HEK293 (cell line): ENCODE results near the gene MPPED1.

Experiments
- CTCF ChIA-PET: fragments of 350-600 bp; formaldehyde crosslinking; extraction: SDS; loops from one replicate; lab custom pipeline; 2021; ENCODE audit warnings: antibody characterized with exemption; lab: Yijun Ruan, JAX
- POLR2A ChIA-PET: fragments of 300-600 bp; formaldehyde crosslinking; extraction: SDS; loops from one replicate; lab custom pipeline; 2020; ENCODE audit warnings: antibody characterized with exemption, inconsistent platforms; lab: Yijun Ruan, JAX
- H3K27ac ChIP-seq: fragments of 200-500 bp; sonication (Bioruptor generic); 2 replicates; pipeline ENCODE4 v1.5.1; 2014; ENCODE audit warnings: low read depth, low read length, control low read depth, inconsistent platforms; ENCODE audit errors: extremely low read depth
- H3K36me3 ChIP-seq, 2 experiments: fragments of 200-500 bp in 1 of 2; sonication (Bioruptor generic) in 1 of 2; 1 replicate in 1 of 2; 2 replicates in 1 of 2; pipeline ENCODE4 v1.5.1; 2014 to 2017; ENCODE audit warnings: inconsistent platforms in 2 of 2, low read length in 2 of 2; ENCODE audit not compliant: control insufficient read depth in 2 of 2, insufficient read depth in 1 of 2
- H3K4me1 ChIP-seq: fragments of 200-500 bp; sonication (Bioruptor generic); 2 replicates; pipeline ENCODE4 v1.5.1; 2014; ENCODE audit warnings: mild to moderate bottlenecking, low read length, inconsistent platforms; ENCODE audit not compliant: control insufficient read depth, insufficient read depth
- H3K4me3 ChIP-seq: 2 replicates; pipeline ENCODE4 v1.5.1; 2011; ENCODE audit warnings: low read depth, mild to moderate bottlenecking, control low read depth, low read length, moderate library complexity
- H3K9me3 ChIP-seq: fragments of 200-500 bp; sonication (Bioruptor generic); 2 replicates; pipeline ENCODE4 v1.5.1; 2014; ENCODE audit warnings: low read depth, low read length, inconsistent platforms; ENCODE audit not compliant: control insufficient read depth, insufficient read depth
- FEZF1 ChIP-seq: fragments of 450-650 bp; formaldehyde crosslinking; IDR thresholded peaks from 2 replicates; pipeline ENCODE4 v1.5.1; 2016; ENCODE audit warnings: missing biosample characterization, missing genetic modification characterization
- KLF16 ChIP-seq: fragments of 450-650 bp; formaldehyde crosslinking; IDR thresholded peaks from 2 replicates; pipeline ENCODE4 v1.5.1; 2017; ENCODE audit warnings: missing biosample characterization, missing genetic modification characterization
- KLF7 ChIP-seq: fragments of 450-650 bp; formaldehyde crosslinking; IDR thresholded peaks from 2 replicates; pipeline ENCODE4 v1.5.1; 2016; ENCODE audit warnings: missing biosample characterization, missing genetic modification characterization, borderline replicate concordance
- KLF8 ChIP-seq: fragments of 450-650 bp; formaldehyde crosslinking; IDR thresholded peaks from 2 replicates; pipeline ENCODE4 v1.5.1; 2016; ENCODE audit warnings: missing biosample characterization, missing genetic modification characterization
- SCRT1 ChIP-seq: fragments of 450-650 bp; formaldehyde crosslinking; IDR thresholded peaks from 2 replicates; pipeline ENCODE4 v1.5.1; 2016; ENCODE audit warnings: missing biosample characterization, missing genetic modification characterization, borderline replicate concordance
- SETDB1 ChIP-seq: IDR thresholded peaks from one replicate; pipeline ENCODE4 v1.6.1; 2017; ENCODE audit warnings: mild to moderate bottlenecking, low read length, moderate library complexity, mixed read lengths; ENCODE audit not compliant: insufficient read length
- ZBTB48 ChIP-seq: fragments of 450-650 bp; formaldehyde crosslinking; IDR thresholded peaks from 2 replicates; pipeline ENCODE4 v1.5.1; 2016; ENCODE audit warnings: missing biosample characterization, missing genetic modification characterization
- ZFP69B ChIP-seq: fragments of 450-650 bp; formaldehyde crosslinking; IDR thresholded peaks from 2 replicates; pipeline ENCODE4 v1.5.1; 2016; ENCODE audit warnings: missing biosample characterization, missing genetic modification characterization
- ZNF121 ChIP-seq: fragments of 450-650 bp; formaldehyde crosslinking; IDR thresholded peaks from 2 replicates; pipeline ENCODE4 v1.5.1; 2016; ENCODE audit warnings: missing biosample characterization, missing genetic modification characterization
- ZNF132 ChIP-seq: fragments of 450-650 bp; formaldehyde crosslinking; IDR thresholded peaks from 2 replicates; pipeline ENCODE4 v1.5.1; 2017; ENCODE audit warnings: missing biosample characterization, missing genetic modification characterization, borderline replicate concordance
- ZNF133 ChIP-seq: fragments of 450-650 bp; formaldehyde crosslinking; IDR thresholded peaks from 2 replicates; pipeline ENCODE4 v1.5.1; 2016; ENCODE audit warnings: missing biosample characterization, missing genetic modification characterization
- ZNF202 ChIP-seq: fragments of 450-650 bp; formaldehyde crosslinking; IDR thresholded peaks from 2 replicates; pipeline ENCODE4 v1.5.1; 2016; ENCODE audit warnings: missing biosample characterization, missing genetic modification characterization, borderline replicate concordance
- ZNF221 ChIP-seq: fragments of 450-650 bp; formaldehyde crosslinking; IDR thresholded peaks from 2 replicates; pipeline ENCODE4 v1.5.1; 2017; ENCODE audit warnings: missing biosample characterization, missing genetic modification characterization, borderline replicate concordance
- ZNF324 ChIP-seq: fragments of 450-650 bp; formaldehyde crosslinking; IDR thresholded peaks from 2 replicates; pipeline ENCODE4 v1.5.1; 2016; ENCODE audit warnings: missing biosample characterization, missing genetic modification characterization
- ZNF354C ChIP-seq: fragments of 450-650 bp; formaldehyde crosslinking; IDR thresholded peaks from 2 replicates; pipeline ENCODE4 v1.5.1; 2016; ENCODE audit warnings: missing biosample characterization, missing genetic modification characterization, low read depth, borderline replicate concordance
- ZNF391 ChIP-seq: fragments of 450-650 bp; formaldehyde crosslinking; IDR thresholded peaks from 2 replicates; pipeline ENCODE4 v1.5.1; 2016; ENCODE audit warnings: low read depth, missing biosample characterization, missing genetic modification characterization, borderline replicate concordance
- ZNF404 ChIP-seq: fragments of 450-650 bp; formaldehyde crosslinking; IDR thresholded peaks from 2 replicates; pipeline ENCODE4 v1.5.1; 2017; ENCODE audit warnings: missing biosample characterization, missing genetic modification characterization
- ZNF426 ChIP-seq: fragments of 450-650 bp; formaldehyde crosslinking; IDR thresholded peaks from 2 replicates; pipeline ENCODE4 v1.5.1; 2017; ENCODE audit warnings: missing biosample characterization, missing genetic modification characterization, mild to moderate bottlenecking, inconsistent platforms, moderate library complexity
- ZNF585B ChIP-seq: fragments of 450-650 bp; formaldehyde crosslinking; IDR thresholded peaks from 2 replicates; pipeline ENCODE4 v1.5.1; 2016; ENCODE audit warnings: missing biosample characterization, missing genetic modification characterization
- ZNF670 ChIP-seq: fragments of 450-650 bp; formaldehyde crosslinking; IDR thresholded peaks from 2 replicates; pipeline ENCODE4 v1.5.1; 2016; ENCODE audit warnings: missing biosample characterization, missing genetic modification characterization, low read depth
- TF ChIP-seq, protein P1 (sequence below): fragments of 450-650 bp; formaldehyde crosslinking; conservative IDR thresholded peaks from 2 replicates; pipeline ENCODE4 v1.5.1; 2016; ENCODE audit warnings: low read depth, missing biosample characterization, missing genetic modification characterization
- TF ChIP-seq, protein P2 (sequence below): fragments of 450-650 bp; formaldehyde crosslinking; IDR thresholded peaks from 2 replicates; pipeline ENCODE4 v1.5.1; 2016; ENCODE audit warnings: missing biosample characterization, missing genetic modification characterization
- TF ChIP-seq, protein P3 (sequence below): fragments of 450-650 bp; formaldehyde crosslinking; IDR thresholded peaks from 2 replicates; pipeline ENCODE4 v1.5.1; 2016; ENCODE audit warnings: missing biosample characterization, missing genetic modification characterization, borderline replicate concordance
- TF ChIP-seq, protein P4 (sequence below): fragments of 450-650 bp; formaldehyde crosslinking; IDR thresholded peaks from 2 replicates; pipeline ENCODE4 v1.5.1; 2016; ENCODE audit warnings: missing biosample characterization, missing genetic modification characterization

Gene MPPED1

DNA sequence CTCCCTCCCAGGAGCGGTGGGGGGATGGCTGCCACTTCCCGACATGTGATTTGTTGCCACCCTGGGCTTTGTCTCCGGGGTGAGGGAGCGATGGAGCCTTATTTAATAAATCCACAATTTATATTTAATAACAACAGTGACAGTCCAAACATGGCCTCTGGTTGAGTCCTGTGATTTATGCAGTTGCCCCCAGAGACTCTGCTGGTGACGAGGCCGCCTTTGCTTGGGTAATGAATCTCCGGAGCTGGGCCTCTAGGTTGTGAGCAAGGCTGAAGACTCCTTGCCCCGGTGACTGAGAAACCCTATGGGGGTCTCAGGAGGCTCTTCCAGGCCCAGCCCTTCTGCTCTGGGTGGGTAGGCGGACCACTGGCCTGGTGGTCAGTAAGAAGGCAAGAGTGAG is 16.7 kb downstream of the MPPED1 start (continued):
- TF ChIP-seq, protein P1, sequence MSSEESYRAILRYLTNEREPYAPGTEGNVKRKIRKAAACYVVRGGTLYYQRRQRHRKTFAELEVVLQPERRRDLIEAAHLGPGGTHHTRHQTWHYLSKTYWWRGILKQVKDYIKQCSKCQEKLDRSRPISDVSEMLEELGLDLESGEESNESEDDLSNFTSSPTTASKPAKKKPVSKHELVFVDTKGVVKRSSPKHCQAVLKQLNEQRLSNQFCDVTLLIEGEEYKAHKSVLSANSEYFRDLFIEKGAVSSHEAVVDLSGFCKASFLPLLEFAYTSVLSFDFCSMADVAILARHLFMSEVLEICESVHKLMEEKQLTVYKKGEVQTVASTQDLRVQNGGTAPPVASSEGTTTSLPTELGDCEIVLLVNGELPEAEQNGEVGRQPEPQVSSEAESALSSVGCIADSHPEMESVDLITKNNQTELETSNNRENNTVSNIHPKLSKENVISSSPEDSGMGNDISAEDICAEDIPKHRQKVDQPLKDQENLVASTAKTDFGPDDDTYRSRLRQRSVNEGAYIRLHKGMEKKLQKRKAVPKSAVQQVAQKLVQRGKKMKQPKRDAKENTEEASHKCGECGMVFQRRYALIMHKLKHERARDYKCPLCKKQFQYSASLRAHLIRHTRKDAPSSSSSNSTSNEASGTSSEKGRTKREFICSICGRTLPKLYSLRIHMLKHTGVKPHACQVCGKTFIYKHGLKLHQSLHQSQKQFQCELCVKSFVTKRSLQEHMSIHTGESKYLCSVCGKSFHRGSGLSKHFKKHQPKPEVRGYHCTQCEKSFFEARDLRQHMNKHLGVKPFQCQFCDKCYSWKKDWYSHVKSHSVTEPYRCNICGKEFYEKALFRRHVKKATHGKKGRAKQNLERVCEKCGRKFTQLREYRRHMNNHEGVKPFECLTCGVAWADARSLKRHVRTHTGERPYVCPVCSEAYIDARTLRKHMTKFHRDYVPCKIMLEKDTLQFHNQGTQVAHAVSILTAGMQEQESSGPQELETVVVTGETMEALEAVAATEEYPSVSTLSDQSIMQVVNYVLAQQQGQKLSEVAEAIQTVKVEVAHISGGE = no peak
- no peak for TF ChIP-seq ZNF132 (tag by site-specific recombination)
- TF ChIP-seq ZNF354C (tag by site-specific recombination) = no peak
- TF ChIP-seq, protein P2, sequence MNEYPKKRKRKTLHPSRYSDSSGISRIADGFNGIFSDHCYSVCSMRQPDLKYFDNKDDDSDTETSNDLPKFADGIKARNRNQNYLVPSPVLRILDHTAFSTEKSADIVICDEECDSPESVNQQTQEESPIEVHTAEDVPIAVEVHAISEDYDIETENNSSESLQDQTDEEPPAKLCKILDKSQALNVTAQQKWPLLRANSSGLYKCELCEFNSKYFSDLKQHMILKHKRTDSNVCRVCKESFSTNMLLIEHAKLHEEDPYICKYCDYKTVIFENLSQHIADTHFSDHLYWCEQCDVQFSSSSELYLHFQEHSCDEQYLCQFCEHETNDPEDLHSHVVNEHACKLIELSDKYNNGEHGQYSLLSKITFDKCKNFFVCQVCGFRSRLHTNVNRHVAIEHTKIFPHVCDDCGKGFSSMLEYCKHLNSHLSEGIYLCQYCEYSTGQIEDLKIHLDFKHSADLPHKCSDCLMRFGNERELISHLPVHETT (tag by site-specific recombination) = no peak

DNA sequence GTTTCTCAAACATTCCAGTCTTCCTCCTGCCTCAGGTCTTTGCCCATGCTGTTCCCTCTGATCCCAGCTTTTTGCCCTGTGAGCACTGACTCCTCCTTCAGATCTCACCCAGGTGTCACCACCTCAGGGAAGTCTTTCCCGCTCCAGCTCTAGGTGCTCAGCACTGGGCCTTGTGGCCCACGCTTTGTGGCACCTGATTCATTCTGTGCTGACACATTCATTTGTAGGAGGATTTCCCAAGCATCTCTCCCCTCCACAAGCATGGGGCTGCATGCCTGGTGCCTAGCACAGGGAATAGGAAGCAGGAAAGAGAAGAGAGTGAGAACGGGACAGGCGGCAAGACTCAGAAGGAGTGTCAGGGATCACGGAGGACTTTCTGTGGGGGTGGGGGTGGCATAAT is 17.6 kb downstream of the MPPED1 start:
- Histone ChIP-seq H3K9me3 (no peaks in the 10 kb centered on the region), H3K27ac (no peak overlapping the region), H3K36me3 (no peaks in the 10 kb centered on the region), H3K4me1 (no peaks in the 10 kb centered on the region), H3K4me3 (no peak overlapping the region)
- no peak for TF ChIP-seq ZNF133 (tag by site-specific recombination)
- TF ChIP-seq SCRT1 (tag by site-specific recombination) = no peak
- no peak for TF ChIP-seq ZNF670 (tag by site-specific recombination)
- no peak for TF ChIP-seq ZNF221 (tag by site-specific recombination)
- TF ChIP-seq KLF8 (tag by site-specific recombination) = no peak
- no peak for TF ChIP-seq KLF7 (tag by site-specific recombination)
- TF ChIP-seq, protein P3, sequence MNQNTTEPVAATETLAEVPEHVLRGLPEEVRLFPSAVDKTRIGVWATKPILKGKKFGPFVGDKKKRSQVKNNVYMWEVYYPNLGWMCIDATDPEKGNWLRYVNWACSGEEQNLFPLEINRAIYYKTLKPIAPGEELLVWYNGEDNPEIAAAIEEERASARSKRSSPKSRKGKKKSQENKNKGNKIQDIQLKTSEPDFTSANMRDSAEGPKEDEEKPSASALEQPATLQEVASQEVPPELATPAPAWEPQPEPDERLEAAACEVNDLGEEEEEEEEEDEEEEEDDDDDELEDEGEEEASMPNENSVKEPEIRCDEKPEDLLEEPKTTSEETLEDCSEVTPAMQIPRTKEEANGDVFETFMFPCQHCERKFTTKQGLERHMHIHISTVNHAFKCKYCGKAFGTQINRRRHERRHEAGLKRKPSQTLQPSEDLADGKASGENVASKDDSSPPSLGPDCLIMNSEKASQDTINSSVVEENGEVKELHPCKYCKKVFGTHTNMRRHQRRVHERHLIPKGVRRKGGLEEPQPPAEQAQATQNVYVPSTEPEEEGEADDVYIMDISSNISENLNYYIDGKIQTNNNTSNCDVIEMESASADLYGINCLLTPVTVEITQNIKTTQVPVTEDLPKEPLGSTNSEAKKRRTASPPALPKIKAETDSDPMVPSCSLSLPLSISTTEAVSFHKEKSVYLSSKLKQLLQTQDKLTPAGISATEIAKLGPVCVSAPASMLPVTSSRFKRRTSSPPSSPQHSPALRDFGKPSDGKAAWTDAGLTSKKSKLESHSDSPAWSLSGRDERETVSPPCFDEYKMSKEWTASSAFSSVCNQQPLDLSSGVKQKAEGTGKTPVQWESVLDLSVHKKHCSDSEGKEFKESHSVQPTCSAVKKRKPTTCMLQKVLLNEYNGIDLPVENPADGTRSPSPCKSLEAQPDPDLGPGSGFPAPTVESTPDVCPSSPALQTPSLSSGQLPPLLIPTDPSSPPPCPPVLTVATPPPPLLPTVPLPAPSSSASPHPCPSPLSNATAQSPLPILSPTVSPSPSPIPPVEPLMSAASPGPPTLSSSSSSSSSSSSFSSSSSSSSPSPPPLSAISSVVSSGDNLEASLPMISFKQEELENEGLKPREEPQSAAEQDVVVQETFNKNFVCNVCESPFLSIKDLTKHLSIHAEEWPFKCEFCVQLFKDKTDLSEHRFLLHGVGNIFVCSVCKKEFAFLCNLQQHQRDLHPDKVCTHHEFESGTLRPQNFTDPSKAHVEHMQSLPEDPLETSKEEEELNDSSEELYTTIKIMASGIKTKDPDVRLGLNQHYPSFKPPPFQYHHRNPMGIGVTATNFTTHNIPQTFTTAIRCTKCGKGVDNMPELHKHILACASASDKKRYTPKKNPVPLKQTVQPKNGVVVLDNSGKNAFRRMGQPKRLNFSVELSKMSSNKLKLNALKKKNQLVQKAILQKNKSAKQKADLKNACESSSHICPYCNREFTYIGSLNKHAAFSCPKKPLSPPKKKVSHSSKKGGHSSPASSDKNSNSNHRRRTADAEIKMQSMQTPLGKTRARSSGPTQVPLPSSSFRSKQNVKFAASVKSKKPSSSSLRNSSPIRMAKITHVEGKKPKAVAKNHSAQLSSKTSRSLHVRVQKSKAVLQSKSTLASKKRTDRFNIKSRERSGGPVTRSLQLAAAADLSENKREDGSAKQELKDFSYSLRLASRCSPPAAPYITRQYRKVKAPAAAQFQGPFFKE (tag by site-specific recombination) = no peak
- TF ChIP-seq KLF16 (tag by site-specific recombination) = no peak
- TF ChIP-seq ZBTB48 (tag by site-specific recombination) = no peak
- no peak for TF ChIP-seq ZNF426
- TF ChIP-seq FEZF1 = no peak
- no peak for TF ChIP-seq ZNF585B (tag by site-specific recombination)
- TF ChIP-seq ZNF391 (tag by site-specific recombination) = no peak
- TF ChIP-seq SETDB1 = no peak
- TF ChIP-seq ZFP69B (tag by site-specific recombination) = no peak
- no peak for TF ChIP-seq ZNF121 (tag by site-specific recombination)
- no peak for TF ChIP-seq ZNF324 (tag by site-specific recombination)
- no peak for TF ChIP-seq ZNF404 (tag by site-specific recombination)
- no peak for TF ChIP-seq ZNF202 (tag by site-specific recombination)
- TF ChIP-seq, protein P4, sequence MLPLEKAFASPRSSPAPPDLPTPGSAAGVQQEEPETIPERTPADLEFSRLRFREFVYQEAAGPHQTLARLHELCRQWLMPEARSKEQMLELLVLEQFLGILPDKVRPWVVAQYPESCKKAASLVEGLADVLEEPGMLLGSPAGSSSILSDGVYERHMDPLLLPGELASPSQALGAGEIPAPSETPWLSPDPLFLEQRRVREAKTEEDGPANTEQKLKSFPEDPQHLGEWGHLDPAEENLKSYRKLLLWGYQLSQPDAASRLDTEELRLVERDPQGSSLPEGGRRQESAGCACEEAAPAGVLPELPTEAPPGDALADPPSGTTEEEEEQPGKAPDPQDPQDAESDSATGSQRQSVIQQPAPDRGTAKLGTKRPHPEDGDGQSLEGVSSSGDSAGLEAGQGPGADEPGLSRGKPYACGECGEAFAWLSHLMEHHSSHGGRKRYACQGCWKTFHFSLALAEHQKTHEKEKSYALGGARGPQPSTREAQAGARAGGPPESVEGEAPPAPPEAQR (tag by site-specific recombination) = no peak
- ChIA-PET POLR2A (no interaction called here), CTCF (no interaction called here)
